ENCODE results near the gene NR1H3. TPM values are rescaled to one million over a fixed set of nuclear protein-coding genes. Genes with fewer than 3 reads are reported as not detected.
"Not testable (repeated sequence)": the region's sequence is repeated elsewhere in the genome, so short reads cannot be mapped to it uniquely, and the experiment has no call there.

NR1H3 gene
- 5.5 TPM for polyA plus RNA-seq (2013, experiment 1 of 2; ENCODE audit: insufficient read length)
- polyA plus RNA-seq (2013, experiment 2 of 2; ENCODE audit: insufficient read length) = 5.3 TPM

GRCh38 chr11:47257517-47258316, at the start of gene NR1H3:
Gene NR1H3 (plus strand): TSS chr11:47257996. CDS start chr11:47259217, 1,221 bp downstream.
- DNase-seq = peak; percentile 55

GRCh38 chr11:47208008-47208552, 49.7 kb upstream of the NR1H3 start:
- not testable (repeated sequence) for DNase-seq

GRCh38 chr11:47208628-47209027, 49.2 kb upstream of the NR1H3 start:
- DNase-seq = no peak

GRCh38 chr11:47212938-47213337, 44.9 kb upstream of the NR1H3 start:
- no peak for DNase-seq

GRCh38 chr11:47213950-47214565, 43.7 kb upstream of the NR1H3 start:
- DNase-seq = peak; percentile 89

- DNase-seq = no peak
Measured at GRCh38 chr11:47215366-47215910, 42.4 kb upstream of the NR1H3 start.

- DNase-seq = peak; percentile 95
Measured at GRCh38 chr11:47216121-47216798, 41.5 kb upstream of the NR1H3 start.

- peak; percentile 74 for DNase-seq
Measured at GRCh38 chr11:47220401-47220821, 37.4 kb upstream of the NR1H3 start.

GRCh38 chr11:47222696-47223095, 35.1 kb upstream of the NR1H3 start:
- DNase-seq = peak; percentile 71

- peak; percentile 27 for DNase-seq
Measured at GRCh38 chr11:47225552-47226400, 32.0 kb upstream of the NR1H3 start.

- DNase-seq = no peak
Measured at GRCh38 chr11:47229161-47229560, 28.6 kb upstream of the NR1H3 start.

GRCh38 chr11:47233051-47233450, 24.7 kb upstream of the NR1H3 start:
- no peak for DNase-seq

- peak; percentile 81 for DNase-seq
Measured at GRCh38 chr11:47233989-47234668, 23.7 kb upstream of the NR1H3 start.

- no peak for DNase-seq
Measured at GRCh38 chr11:47234669-47235100, 23.1 kb upstream of the NR1H3 start.

- DNase-seq = no peak
Measured at GRCh38 chr11:47235163-47235562, 22.6 kb upstream of the NR1H3 start.

GRCh38 chr11:47236482-47236881, 21.3 kb upstream of the NR1H3 start:
- no peak for DNase-seq

- DNase-seq = no peak
Measured at GRCh38 chr11:47239852-47240251, 17.9 kb upstream of the NR1H3 start.

GRCh38 chr11:47241841-47242301, 15.9 kb upstream of the NR1H3 start:
- DNase-seq = no peak

- no peak for DNase-seq
Measured at GRCh38 chr11:47242596-47243192, 15.1 kb upstream of the NR1H3 start.

GRCh38 chr11:47243454-47243853, 14.3 kb upstream of the NR1H3 start:
- no peak for DNase-seq
